CD14-positive monocyte (primary cell): ENCODE measurements around the gene LRRC3. TPM values are rescaled to one million over a fixed set of nuclear protein-coding genes. Genes with fewer than 3 reads are reported as not detected.

Source experiments
- DNase-seq, 3 donors: peaks; one replicate each; pipeline ENCODE4 v3.0.0-alpha.2; 2011 to 2022
- H2AFZ ChIP-seq: 2 replicates; pipeline ENCODE4 v1.6.0; 2012; ENCODE audit warnings: mild to moderate bottlenecking, low read depth, low read length, inconsistent platforms; ENCODE audit not compliant: insufficient read depth, poor library complexity, severe bottlenecking
- H3K27ac ChIP-seq, 2 donors: 1 replicate in 1 of 2; 2 replicates in 1 of 2; pipeline ENCODE4 v1.5.1; 2012 to 2013; ENCODE audit warnings: low read length in 2 of 2, control low read depth in 1 of 2, inconsistent platforms in 1 of 2, low read depth in 1 of 2, mild to moderate bottlenecking in 1 of 2
- H3K27me3 ChIP-seq, 2 donors: one replicate each; pipeline versions ENCODE4 v1.6.0 to v1.6.1; 2011 to 2013; ENCODE audit warnings: low read length in 2 of 2; ENCODE audit not compliant: control insufficient read depth in 2 of 2, insufficient read depth in 2 of 2
- H3K36me3 ChIP-seq, 2 donors: replicated peaks in 1 of 2; 1 replicate in 1 of 2; 2 replicates in 1 of 2; pipeline versions ENCODE4 v1.5.1 to v1.6.1; 2012 to 2013; ENCODE audit warnings: low read length in 2 of 2, control low read depth in 1 of 2, inconsistent platforms in 1 of 2, mild to moderate bottlenecking in 1 of 2; ENCODE audit not compliant: insufficient read depth in 2 of 2, control insufficient read depth in 1 of 2
- H3K4me1 ChIP-seq, 2 donors: 1 replicate in 1 of 2; 2 replicates in 1 of 2; pipeline versions ENCODE4 v1.5.1 to v1.6.1; 2012 to 2013; ENCODE audit warnings: low read length in 2 of 2, control low read depth in 1 of 2, inconsistent platforms in 1 of 2, mild to moderate bottlenecking in 1 of 2, moderate library complexity in 1 of 2; ENCODE audit not compliant: insufficient read depth in 2 of 2, control insufficient read depth in 1 of 2
- H3K4me2 ChIP-seq: replicated peaks from 2 replicates; pipeline ENCODE3; 2012; ENCODE audit warnings: low read length, moderate library complexity, mild to moderate bottlenecking; ENCODE audit not compliant: poor library complexity, severe bottlenecking; ENCODE audit errors: extremely low read depth
- H3K4me3 ChIP-seq, 3 experiments: fragments of 200-600 bp in 1 of 3; sonication (generic) in 1 of 3; replicated peaks in 1 of 3; 1 replicate in 2 of 3; 2 replicates in 1 of 3; pipeline ENCODE4 v1.5.1; 2011 to 2013; ENCODE audit warnings: low read length in 3 of 3, mild to moderate bottlenecking in 3 of 3, control low read depth in 2 of 3, low read depth in 2 of 3, inconsistent platforms in 1 of 3, moderate library complexity in 1 of 3
- H3K79me2 ChIP-seq: 2 replicates; pipeline ENCODE4 v1.6.0; 2012; ENCODE audit warnings: mild to moderate bottlenecking, control low read depth, inconsistent platforms, low read length, moderate library complexity; ENCODE audit not compliant: insufficient read depth
- H3K9ac ChIP-seq: 2 replicates; pipeline ENCODE4 v1.6.0; 2017; ENCODE audit warnings: low read length, mild to moderate bottlenecking; ENCODE audit not compliant: insufficient read depth, poor library complexity, severe bottlenecking
- H3K9me3 ChIP-seq, 2 donors: replicated peaks in 1 of 2; 1 replicate in 1 of 2; 2 replicates in 1 of 2; pipeline versions ENCODE4 v1.5.1 to v1.6.1; 2012 to 2013; ENCODE audit warnings: low read length in 2 of 2, control low read depth in 1 of 2; ENCODE audit not compliant: control insufficient read depth in 1 of 2, insufficient read depth in 1 of 2
- H4K20me1 ChIP-seq: 2 replicates; pipeline ENCODE4 v1.6.0; 2012; ENCODE audit warnings: mild to moderate bottlenecking, low read length, control low read depth, moderate library complexity; ENCODE audit not compliant: insufficient read depth
- H3K27ac Mint-ChIP-seq, 7 donors: one replicate each; pipeline ENCODE4 v1.8.0; 2020; ENCODE audit warnings: mild to moderate bottlenecking in 7 of 7, mixed read lengths in 7 of 7, moderate library complexity in 6 of 7, inconsistent platforms in 2 of 7
- H3K27me3 Mint-ChIP-seq, 3 donors: one replicate each; pipeline ENCODE4 v1.8.0; 2021 to 2022; ENCODE audit warnings: low read depth in 3 of 3, mild to moderate bottlenecking in 3 of 3, mixed read lengths in 3 of 3, moderate library complexity in 3 of 3, inconsistent platforms in 1 of 3
- H3K36me3 Mint-ChIP-seq, 2 donors: one replicate each; pipeline ENCODE4 v1.8.0; 2020; ENCODE audit warnings: mixed read lengths in 2 of 2, inconsistent platforms in 1 of 2, mild to moderate bottlenecking in 1 of 2
- H3K4me1 Mint-ChIP-seq: one replicate; pipeline ENCODE4 v1.8.0; 2020; ENCODE audit warnings: mild to moderate bottlenecking, mixed read lengths
- H3K4me3 Mint-ChIP-seq, 2 donors: one replicate each; pipeline ENCODE4 v1.8.0; 2020; ENCODE audit warnings: mild to moderate bottlenecking in 2 of 2, mixed read lengths in 2 of 2, moderate library complexity in 1 of 2
- H3K9me3 Mint-ChIP-seq, 7 donors: one replicate each; pipeline ENCODE4 v1.8.0; 2020 to 2022; ENCODE audit warnings: mixed read lengths in 7 of 7, mild to moderate bottlenecking in 6 of 7, moderate library complexity in 6 of 7, inconsistent platforms in 2 of 7
- WGBS: methylation state at CpG from one replicate; pipeline ENCODE4 v1.1.5; 2013; ENCODE audit warnings: missing lambda C conversion rate; ENCODE audit not compliant: insufficient coverage; 5-methylcytosine and 5-hydroxymethylcytosine counted together
- intact Hi-C, 2 donors: fragments of 100-400 bp; cut with micrococcal nuclease; formaldehyde crosslinking; loops; one replicate each; pipeline versions ENCODE4 v1.15.0 to v1.15.1; 2023
- polyA plus RNA-seq, 3 donors: library from polyadenylated mRNA; depleted of rRNA in 1 of 3; unstranded in 2 of 3; stranded (reverse) in 1 of 3; fragments of 300-500 nt in 2 of 3; fragments of >200 nt in 1 of 3; fragmentation: Illumina TruSeq in 2 of 3; gene quantifications; 1 replicate in 2 of 3; 2 replicates in 1 of 3; pipeline ENCODE4 v1.2.3, GENCODE V29; 2012 to 2021
- TF ChIP-seq, protein P1 (sequence below): fragments of 200-600 bp; IDR thresholded peaks from one replicate; pipeline ENCODE4 v1.8.0; 2022; ENCODE audit warnings: antibody characterized with exemption, mild to moderate bottlenecking

Gene LRRC3
- polyA plus RNA-seq, 3 donors = 0.30 to 0.59 (median 0.41) TPM

DNA sequence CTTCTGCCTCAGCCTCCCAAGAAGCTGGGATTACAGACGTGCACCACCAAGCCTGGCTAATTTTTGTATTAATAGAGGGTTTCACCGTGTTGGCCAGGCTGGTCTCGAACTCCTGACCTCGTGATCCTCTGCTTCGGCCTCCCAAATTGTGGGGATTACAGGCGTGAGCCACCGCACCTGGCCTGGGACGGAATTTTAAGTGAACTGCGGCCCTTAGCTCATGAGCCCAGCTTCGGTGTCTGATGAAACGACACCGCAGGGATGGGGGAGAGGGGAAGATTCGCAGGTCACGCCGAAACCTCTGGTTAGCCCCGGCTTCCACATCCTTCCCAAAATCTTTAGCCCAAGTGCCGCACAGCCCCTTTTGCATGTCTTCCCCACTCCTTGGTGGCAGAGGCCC is 39.1 kb downstream of the LRRC3 start:
- Histone ChIP-seq H3K4me1 (no peaks in the 10 kb centered on the region), H3K27ac (no peak overlapping the region), H3K4me2 (no peak overlapping the region), H4K20me1 (no peaks in the 10 kb centered on the region), H3K9me3 (peaks cover 29 to 36% of the 10 kb centered on the region in 2 donors), H3K79me2 (no peaks in the 10 kb centered on the region), H3K9ac (no peak overlapping the region), H2AFZ (no peak overlapping the region), H3K27me3 (no peaks in the 10 kb centered on the region), H3K36me3 (no peaks in the 10 kb centered on the region), H3K4me3 (no peak overlapping the region)
- Mint-ChIP-seq H3K4me3 (no peak overlapping the region), H3K27me3 (peaks cover 0 to 14% (median 7%) of the 10 kb centered on the region in 3 donors), H3K36me3 (no peaks in the 10 kb centered on the region), H3K9me3 (peaks cover 22 to 41% (median 32%) of the 10 kb centered on the region in 7 donors), H3K27ac (no peak overlapping the region), H3K4me1 (peaks cover 8% of the 10 kb centered on the region)
- WGBS = 96% methylated on average over 7 of the region's 17 CpGs
- intact Hi-C loops = no loop called here
- DNase-seq = no peak
- TF ChIP-seq, protein P1, sequence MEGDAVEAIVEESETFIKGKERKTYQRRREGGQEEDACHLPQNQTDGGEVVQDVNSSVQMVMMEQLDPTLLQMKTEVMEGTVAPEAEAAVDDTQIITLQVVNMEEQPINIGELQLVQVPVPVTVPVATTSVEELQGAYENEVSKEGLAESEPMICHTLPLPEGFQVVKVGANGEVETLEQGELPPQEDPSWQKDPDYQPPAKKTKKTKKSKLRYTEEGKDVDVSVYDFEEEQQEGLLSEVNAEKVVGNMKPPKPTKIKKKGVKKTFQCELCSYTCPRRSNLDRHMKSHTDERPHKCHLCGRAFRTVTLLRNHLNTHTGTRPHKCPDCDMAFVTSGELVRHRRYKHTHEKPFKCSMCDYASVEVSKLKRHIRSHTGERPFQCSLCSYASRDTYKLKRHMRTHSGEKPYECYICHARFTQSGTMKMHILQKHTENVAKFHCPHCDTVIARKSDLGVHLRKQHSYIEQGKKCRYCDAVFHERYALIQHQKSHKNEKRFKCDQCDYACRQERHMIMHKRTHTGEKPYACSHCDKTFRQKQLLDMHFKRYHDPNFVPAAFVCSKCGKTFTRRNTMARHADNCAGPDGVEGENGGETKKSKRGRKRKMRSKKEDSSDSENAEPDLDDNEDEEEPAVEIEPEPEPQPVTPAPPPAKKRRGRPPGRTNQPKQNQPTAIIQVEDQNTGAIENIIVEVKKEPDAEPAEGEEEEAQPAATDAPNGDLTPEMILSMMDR = no peak

GRCh38 chr21:44494956-44495355 is 39.6 kb downstream of the LRRC3 start:
- Mint-ChIP-seq H3K9me3 (peaks cover 22 to 41% (median 32%) of the 10 kb centered on the region in 7 donors), H3K27ac (no peak overlapping the region), H3K27me3 (peaks cover 0 to 16% (median 7%) of the 10 kb centered on the region in 3 donors), H3K4me1 (peaks cover 8% of the 10 kb centered on the region), H3K36me3 (no peaks in the 10 kb centered on the region), H3K4me3 (no peak overlapping the region)
- Histone ChIP-seq H3K4me3 (no peak overlapping the region), H3K27ac (no peak overlapping the region), H3K4me1 (no peaks in the 10 kb centered on the region), H3K27me3 (no peaks in the 10 kb centered on the region), H3K4me2 (no peak overlapping the region), H4K20me1 (no peaks in the 10 kb centered on the region), H3K9me3 (peaks cover 29 to 36% of the 10 kb centered on the region in 2 donors), H2AFZ (no peak overlapping the region), H3K36me3 (no peaks in the 10 kb centered on the region), H3K79me2 (no peaks in the 10 kb centered on the region), H3K9ac (no peak overlapping the region)
- DNase-seq = no peak
- WGBS = 89% methylated on average over 13 of the region's 13 CpGs
- intact Hi-C loops = no loop called here
- TF ChIP-seq, protein P1 = no peak
